ENCODE measurements around the gene SSC5D. TPM values are rescaled to one million over a fixed set of nuclear protein-coding genes. Genes with fewer than 3 reads are reported as not detected.
"Not testable (repeated sequence)": the region's sequence is repeated elsewhere in the genome, so short reads cannot be mapped to it uniquely, and the experiment has no call there.

SSC5D gene
- polyA plus RNA-seq, 3 donors = 0.08 TPM; not detected in 2

DNA sequence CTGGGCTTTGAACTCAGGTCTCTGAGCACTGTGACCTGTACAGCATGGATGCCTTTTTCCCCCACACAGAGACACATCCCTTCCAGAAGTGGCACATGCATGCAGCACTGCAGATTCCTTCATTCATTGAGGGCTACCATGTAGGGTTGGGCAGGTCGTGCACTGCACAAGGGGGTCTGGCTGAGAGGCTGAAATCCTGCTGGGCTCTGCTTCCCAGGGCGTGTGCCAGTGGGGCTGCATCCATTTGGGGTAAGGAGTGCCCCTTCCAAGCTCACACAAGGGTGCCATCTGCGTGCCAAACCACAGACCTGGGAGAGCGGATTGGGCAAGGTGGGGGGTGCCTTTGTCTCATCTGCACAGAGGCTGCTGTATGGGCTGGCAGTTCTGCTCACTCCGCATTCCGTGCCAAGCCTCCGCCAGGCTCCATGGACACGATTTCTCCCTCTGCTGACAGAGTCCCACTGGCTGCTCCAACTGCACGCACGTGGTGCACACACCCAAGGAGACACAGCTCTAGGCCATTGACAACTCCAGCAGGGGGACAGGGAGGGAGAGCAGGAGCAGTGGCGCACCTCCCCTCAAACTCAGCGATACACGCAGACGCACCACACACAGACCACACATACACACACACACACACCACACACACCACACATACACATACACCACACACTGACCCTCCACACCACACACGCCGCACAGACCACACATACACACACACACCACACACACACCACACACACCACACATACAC lies 40.6 kb upstream of the SSC5D start:
- H3K9ac ChIP-seq (ENCODE audit: insufficient read depth, low read length, poor library complexity, severe bottlenecking) = no peak overlapping the region
- peaks cover 23 to 58% (median 49%) of the 10 kb centered on the region in 3 donors for H3K27me3 Mint-ChIP-seq (ENCODE audit: low read depth in 3 of 3)
- H3K4me3 Mint-ChIP-seq = no peak overlapping the region
- peaks cover 8% of the 10 kb centered on the region for H3K4me1 Mint-ChIP-seq
- no peak overlapping the region for H3K27ac Mint-ChIP-seq
- H3K27me3 ChIP-seq (ENCODE audit: control insufficient read depth in 2 of 2, insufficient read depth in 2 of 2, low read length in 2 of 2) = peaks cover 23 to 72% of the 10 kb centered on the region in 2 donors
- no peak for TF ChIP-seq CTCF (IDR thresholded peaks at IDR 0.05)
- WGBS (ENCODE audit: insufficient coverage) = 49% methylated on average over 9 of the region's 16 CpGs
- H3K9me3 ChIP-seq (replicated peaks in 1 of 2; ENCODE audit: control insufficient read depth in 1 of 2, insufficient read depth in 1 of 2, low read length in 2 of 2) = peaks cover 0 to 20% of the 10 kb centered on the region in 2 donors
- no peak for DNase-seq
- no peaks in the 10 kb centered on the region for H3K36me3 ChIP-seq (replicated peaks in 1 of 2; ENCODE audit: control insufficient read depth in 1 of 2, insufficient read depth in 2 of 2, low read length in 2 of 2)
- intact Hi-C loops (cut with micrococcal nuclease) = no loop called here
- no peak overlapping the region for H3K4me3 ChIP-seq (replicated peaks in 1 of 3; ENCODE audit: low read depth in 2 of 3, low read length in 3 of 3)
- no peak overlapping the region for H2AFZ ChIP-seq (ENCODE audit: insufficient read depth, low read depth, low read length, poor library complexity, severe bottlenecking)
- no peak overlapping the region for H3K4me2 ChIP-seq (replicated peaks; ENCODE audit: extremely low read depth, low read length, poor library complexity, severe bottlenecking)
- no peak overlapping the region for H3K27ac ChIP-seq (ENCODE audit: low read depth in 1 of 2, low read length in 2 of 2)
- H3K36me3 Mint-ChIP-seq = peaks cover 2 to 3% of the 10 kb centered on the region in 2 donors
- no peaks in the 10 kb centered on the region for H3K79me2 ChIP-seq (ENCODE audit: insufficient read depth, low read length)
- H3K4me1 ChIP-seq (ENCODE audit: control insufficient read depth in 1 of 2, insufficient read depth in 2 of 2, low read length in 2 of 2) = peaks cover 5 to 7% of the 10 kb centered on the region in 2 donors
- H4K20me1 ChIP-seq (ENCODE audit: insufficient read depth, low read length) = no peaks in the 10 kb centered on the region
- H3K9me3 Mint-ChIP-seq = peaks cover 0 to 20% (median 8%) of the 10 kb centered on the region in 7 donors

DNA sequence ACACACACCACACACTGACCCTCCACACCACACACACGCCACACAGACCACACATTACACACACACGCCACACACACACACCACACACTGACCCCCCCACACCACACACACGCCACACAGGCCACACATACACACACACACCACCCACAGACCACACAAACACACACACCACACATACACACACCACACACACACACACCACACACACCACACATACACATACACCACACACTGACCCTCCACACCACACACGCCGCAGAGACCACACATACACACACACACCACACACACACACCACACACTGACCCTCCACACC lies 40.1 kb upstream of the SSC5D start:
- Mint-ChIP-seq H3K9me3 (peaks cover 0 to 23% (median 10%) of the 10 kb centered on the region in 7 donors), H3K27me3 (ENCODE audit: low read depth in 3 of 3) (peaks cover 28 to 58% (median 47%) of the 10 kb centered on the region in 3 donors)
- H3K36me3 ChIP-seq (replicated peaks in 1 of 2; ENCODE audit: control insufficient read depth in 1 of 2, insufficient read depth in 2 of 2, low read length in 2 of 2); H3K4me1 ChIP-seq (ENCODE audit: control insufficient read depth in 1 of 2, insufficient read depth in 2 of 2, low read length in 2 of 2); H3K27ac Mint-ChIP-seq; H3K4me2 ChIP-seq (replicated peaks; ENCODE audit: extremely low read depth, low read length, poor library complexity, severe bottlenecking); H3K4me3 Mint-ChIP-seq; H3K27ac ChIP-seq (ENCODE audit: low read depth in 1 of 2, low read length in 2 of 2); H3K9ac ChIP-seq (ENCODE audit: insufficient read depth, low read length, poor library complexity, severe bottlenecking); H3K4me1 Mint-ChIP-seq; H2AFZ ChIP-seq (ENCODE audit: insufficient read depth, low read depth, low read length, poor library complexity, severe bottlenecking); H3K79me2 ChIP-seq (ENCODE audit: insufficient read depth, low read length); DNase-seq; intact Hi-C loops (cut with micrococcal nuclease); H3K4me3 ChIP-seq (replicated peaks in 1 of 3; ENCODE audit: low read depth in 2 of 3, low read length in 3 of 3); H4K20me1 ChIP-seq (ENCODE audit: insufficient read depth, low read length); H3K36me3 Mint-ChIP-seq: not testable (repeated sequence)
- H3K9me3 ChIP-seq (replicated peaks in 1 of 2; ENCODE audit: control insufficient read depth in 1 of 2, insufficient read depth in 1 of 2, low read length in 2 of 2) = peaks cover 4 to 20% of the 10 kb centered on the region in 2 donors
- WGBS (ENCODE audit: insufficient coverage) = 100% methylated on average over 3 of the region's 5 CpGs
- H3K27me3 ChIP-seq (ENCODE audit: control insufficient read depth in 2 of 2, insufficient read depth in 2 of 2, low read length in 2 of 2) = peaks cover 20 to 73% of the 10 kb centered on the region in 2 donors
